K562 (cell line): ENCODE data around the gene CDC42EP2. TPM values are rescaled to one million over a fixed set of nuclear protein-coding genes. Genes with fewer than 3 reads are reported as not detected.

Experiments used
- ATAC-seq: fragments of 200-7000 bp; cut with Tn5 transposase; 3 replicates; pipeline ENCODE4 v1.9.1; 2020; ENCODE audit warnings: moderate library complexity
- BruUV-seq: library from RNA; stranded (reverse); fragments of 400-500 nt; replicated peaks from 2 replicates; lab custom pipeline; 2021; lab: Mats Ljungman, UMichigan
- CTCF ChIA-PET: fragments of 300-600 bp; formaldehyde crosslinking; extraction: SDS; loops from one replicate; lab custom pipeline; 2021; ENCODE audit warnings: low intra/inter-chr PET ratio; lab: Yijun Ruan, JAX
- POLR2A ChIA-PET: fragments of 300-600, 350-650 bp; sonication (Branson Sonifier 250); formaldehyde crosslinking; extraction: SDS; loops from one replicate; lab custom pipeline; 2021; ENCODE audit warnings: antibody characterized with exemption, inconsistent platforms; lab: Yijun Ruan, JAX
- DNase-seq, 4 experiments: peaks; one replicate each; pipeline versions ENCODE4 v3.0.0 to v3.0.0-alpha.2; 2011 to 2018; ENCODE audit warnings: low spot score in 3 of 4, mixed read lengths in 3 of 4; ENCODE audit errors: extremely low read depth in 1 of 4
- FAIRE-seq: peaks from 2 replicates; lab custom pipeline; 2011; peaks lifted over from hg19 to GRCh38; lab: Jason Lieb, UNC
- H2AFZ ChIP-seq: 2 replicates; pipeline ENCODE4 v1.6.0; 2011; ENCODE audit warnings: low read depth, low read length, control low read depth, inconsistent platforms
- H3K27ac ChIP-seq: fragments of 200-600 bp; 3 replicates; pipeline ENCODE4 v1.8.0; 2011; ENCODE audit warnings: low read depth, mild to moderate bottlenecking, control low read depth, inconsistent platforms, low read length, moderate library complexity, mixed read lengths; ENCODE audit errors: extremely low read depth
- H3K27me3 ChIP-seq, 2 experiments: fragments of 300-600 bp in 1 of 2; 2 replicates in 1 of 2; 3 replicates in 1 of 2; pipeline versions ENCODE4 v1.6.0 to v1.8.0; 2011; ENCODE audit warnings: inconsistent platforms in 2 of 2, low read length in 2 of 2, mild to moderate bottlenecking in 1 of 2, mixed read lengths in 1 of 2, moderate library complexity in 1 of 2; ENCODE audit not compliant: control insufficient read depth in 2 of 2, insufficient read depth in 2 of 2
- H3K36me3 ChIP-seq: fragments of 300-600 bp; 3 replicates; pipeline ENCODE4 v1.8.0; 2011; ENCODE audit warnings: mild to moderate bottlenecking, low read length, inconsistent platforms; ENCODE audit not compliant: control insufficient read depth, insufficient read depth
- H3K4me1 ChIP-seq, 2 experiments: fragments of 200-600 bp in 1 of 2; replicated peaks in 1 of 2; 2 replicates in 1 of 2; 3 replicates in 1 of 2; pipeline versions ENCODE4 v1.5.1 to v1.8.0; 2011; ENCODE audit warnings: inconsistent platforms in 2 of 2, low read length in 2 of 2, mild to moderate bottlenecking in 1 of 2, mixed read lengths in 1 of 2, moderate library complexity in 1 of 2; ENCODE audit not compliant: control insufficient read depth in 2 of 2, insufficient read depth in 2 of 2
- H3K4me2 ChIP-seq: 2 replicates; pipeline ENCODE4 v1.6.1; 2011; ENCODE audit warnings: low read length, control low read depth, inconsistent platforms, mixed read lengths; ENCODE audit not compliant: insufficient read depth
- H3K4me3 ChIP-seq: fragments of 200-600 bp; sonication (generic), shearing (Covaris generic); 2 replicates; pipeline ENCODE4 v1.5.1; 2016; ENCODE audit warnings: control low read depth, inconsistent platforms
- H3K79me2 ChIP-seq: fragments of 200-600 bp; 3 replicates; pipeline ENCODE4 v1.8.0; 2011; ENCODE audit warnings: low read length, inconsistent platforms; ENCODE audit not compliant: control insufficient read depth, insufficient read depth
- H3K9ac ChIP-seq, 2 experiments: 2 replicates each; pipeline versions ENCODE4 v1.6.0 to v1.6.1; 2011; ENCODE audit warnings: low read depth in 2 of 2, low read length in 2 of 2, control low read depth in 1 of 2, inconsistent platforms in 1 of 2, mild to moderate bottlenecking in 1 of 2, mixed read lengths in 1 of 2; ENCODE audit not compliant: insufficient read depth in 1 of 2
- H3K9me1 ChIP-seq: one replicate; pipeline ENCODE4 v1.6.0; 2011; ENCODE audit warnings: inconsistent platforms, mild to moderate bottlenecking, low read length, moderate library complexity; ENCODE audit not compliant: control insufficient read depth, insufficient read depth
- H3K9me3 ChIP-seq: replicated peaks from 2 replicates; pipeline ENCODE4 v1.5.1; 2011; ENCODE audit warnings: low read depth, low read length, inconsistent platforms; ENCODE audit not compliant: control insufficient read depth, insufficient read depth
- H4K20me1 ChIP-seq: replicated peaks from 2 replicates; pipeline ENCODE4 v1.6.1; 2011; ENCODE audit warnings: low read length, inconsistent platforms, mixed read lengths; ENCODE audit not compliant: control insufficient read depth, insufficient read depth
- ATF1 ChIP-seq, 2 experiments: fragments of 450-650 bp in 1 of 2; IDR thresholded peaks; 2 replicates each; pipeline ENCODE4 v1.6.1; 2016; ENCODE audit warnings: missing compliant biosample characterization in 1 of 2, missing genetic modification characterization in 1 of 2
- PURB ChIP-seq: sonication (generic); formaldehyde crosslinking; IDR thresholded peaks from 2 replicates; pipeline ENCODE4 v1.9.0; 2021; ENCODE audit warnings: low read depth, mild to moderate bottlenecking, missing genetic modification reagents
- ZNF766 ChIP-seq: fragments of 200-800 bp; sonication (Bioruptor generic); conservative IDR thresholded peaks from 2 replicates; pipeline ENCODE4 v1.6.1; 2016; ENCODE audit warnings: missing genetic modification characterization, missing compliant biosample characterization
- WGBS: fragments of 100-300 bp; shearing (Covaris generic); methylation state at CpG from one replicate; pipeline ENCODE4 v1.1.6; 2016; ENCODE audit warnings: low coverage, mixed read lengths; ENCODE audit not compliant: insufficient coverage; ENCODE audit errors: missing lambda C conversion rate; 5-methylcytosine and 5-hydroxymethylcytosine counted together
- in situ Hi-C: fragments of 300-500 bp; cut with MboI; formaldehyde crosslinking; loops from 4 replicates; pipeline ENCODE4 v1.15.0; 2018; ENCODE audit warnings: inconsistent platforms, mixed read lengths
- intact Hi-C: fragments of 100-400 bp; cut with micrococcal nuclease; formaldehyde crosslinking; loops from 2 replicates; pipeline ENCODE4 v1.14.2; 2022
- polyA plus RNA-seq, 8 experiments: library from polyadenylated mRNA; depleted of rRNA in 4 of 8; stranded (reverse) in 5 of 8; unstranded in 3 of 8; fragments of >200 nt; fragmentation: Nextera tagmentation in 2 of 8; fragmentation: Illumina TruSeq in 1 of 8; extraction: Ambion mirVana in 2 of 8; extraction: Trizol in 1 of 8; gene quantifications; 2 replicates each; pipeline versions ENCODE4 v1.2.1 to v1.2.3, GENCODE V29; 2011 to 2014; ENCODE audit warnings: inconsistent platforms in 1 of 8, missing spikeins in 1 of 8
- total RNA-seq, 7 experiments: library from RNA; depleted of rRNA in 6 of 7; stranded (reverse); fragments of >200 nt in 6 of 7; fragmentation: Illumina TruSeq in 2 of 7; extraction: Trizol in 2 of 7; gene quantifications; 2 replicates each; pipeline versions ENCODE4 v1.2.1 to v1.2.3, GENCODE V29; 2011 to 2021; ENCODE audit warnings: low replicate concordance in 1 of 7
- TF ChIP-seq, protein P1 (sequence below), 3 experiments: fragments of 200-800 bp in 1 of 3; sonication (Bioruptor generic) in 1 of 3; sonication (generic) in 1 of 3; formaldehyde crosslinking in 1 of 3; IDR thresholded peaks; 2 replicates each; pipeline versions ENCODE4 v1.6.1 to v1.8.0; 2016 to 2022; ENCODE audit warnings: mild to moderate bottlenecking in 2 of 3, missing compliant biosample characterization in 2 of 3, missing genetic modification characterization in 2 of 3, missing genetic modification reagents in 1 of 3

Gene CDC42EP2
- total and polyA plus RNA-seq, 9 of the 15 experiments (the other 6 are each of a cell fraction or from before 2014, with no cell fraction given) = 0.27 to 3.5 (median 0.83) TPM; not detected in 1

DNA sequence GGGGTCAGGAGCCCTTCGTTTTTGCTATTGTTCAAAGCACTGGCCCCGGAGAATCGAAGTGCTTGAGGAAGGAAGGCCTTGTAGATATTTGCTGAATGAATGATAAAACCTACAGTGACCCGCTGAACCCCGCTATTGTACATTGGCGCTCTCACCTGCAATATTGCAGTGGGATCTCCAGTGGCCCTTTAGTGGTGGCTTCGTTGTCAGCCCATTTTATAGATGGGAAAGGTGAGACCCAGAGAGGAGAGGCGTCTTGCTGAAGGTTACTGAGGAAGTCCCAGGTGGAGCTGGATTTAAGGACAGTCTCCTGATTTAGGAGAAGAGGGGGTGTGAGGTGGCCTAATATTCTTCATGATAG is 1.2 kb downstream of the CDC42EP2 start (continued):
- TF ChIP-seq ZNF766 = no peak

DNA sequence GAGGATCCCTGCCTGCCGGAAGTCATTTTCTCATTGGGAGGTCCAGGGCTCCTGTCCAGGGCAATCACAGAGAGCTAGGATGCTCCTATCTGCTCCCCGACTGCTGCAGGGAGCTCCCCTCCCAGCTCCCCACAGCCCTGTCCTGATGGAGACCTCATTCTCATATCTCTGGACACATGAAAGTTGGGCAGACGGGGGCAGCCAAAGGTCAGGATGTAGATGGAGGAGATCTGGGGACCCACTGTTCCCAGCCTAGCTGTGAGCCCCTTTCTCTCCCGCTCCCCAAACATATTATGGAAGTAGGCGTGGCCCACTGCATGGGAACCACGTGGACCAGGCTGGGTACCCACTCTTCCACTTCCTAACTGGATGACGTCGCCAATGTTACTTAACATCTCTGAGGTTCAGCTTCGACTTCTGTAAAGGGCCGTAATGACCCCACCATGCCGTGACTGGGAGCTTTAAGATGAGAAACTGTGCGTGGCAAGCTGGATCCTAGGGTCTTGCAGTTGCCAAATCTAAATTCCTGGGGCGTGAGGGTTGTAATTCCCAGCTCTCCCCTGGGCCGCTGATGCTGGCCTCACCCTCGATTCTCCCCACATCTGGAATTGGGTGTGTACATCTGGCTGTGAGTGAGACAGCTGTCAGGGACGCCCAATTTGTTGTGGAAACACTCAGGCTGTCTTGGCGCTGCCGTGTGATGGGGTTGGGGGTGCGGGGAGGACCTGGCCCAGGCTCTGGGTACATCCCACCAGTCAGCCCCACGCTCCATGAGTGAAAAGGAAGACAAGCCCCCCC is 1.8 kb downstream of the CDC42EP2 start:
- CTCF ChIA-PET = interaction anchor here (0.6 to 3.6 kb wide), 5 partner anchors 13 to 207 kb away, joined by 3 to 91 read pairs (median 6); no protein-coding TSS in a partner anchor
- FAIRE-seq = peak; percentile 29
- Histone ChIP-seq H3K27ac (no peak overlapping the region), H3K9me3 (no peaks in the 10 kb centered on the region), H3K4me1 (peaks cover 16 to 51% of the 10 kb centered on the region in 2 experiments; a peak in 4 of 5 replicates), H3K9me1 (no peaks in the 10 kb centered on the region), H3K4me2 (peak overlapping the region; percentile 84), H4K20me1 (0 out of 2 replicates have a peak, but pooled peaks cover under 1% of the 10 kb centered on the region), H3K27me3 (no peaks in the 10 kb centered on the region), H3K4me3 (peak overlapping the region; percentile 77; the same call in 1 of the 2 replicates), H2AFZ (no peak overlapping the region), H3K36me3 (peaks cover 11% of the 10 kb centered on the region; the same call in 1 of the 3 replicates), H3K79me2 (peaks cover 20% of the 10 kb centered on the region; the same call in 2 of the 3 replicates), H3K9ac (peak overlapping the region in 1 of 2 experiments; percentile 91; a peak in 2 of 4 replicates)
- WGBS = 59% methylated on average over 20 of the region's 20 CpGs
- intact Hi-C loops (loop anchor here (2.0 to 10.0 kb wide), 3 partner anchors 14 to 202 kb away; partner anchors contain the start of genes TM7SF2 and ZNHIT2), in situ Hi-C loops (no loop called here)
- no peak for ATAC-seq
- POLR2A ChIA-PET = interaction anchor here (0.9 to 3.2 kb wide), 10 partner anchors 10 to 198 kb away, joined by 3 to 21 read pairs (median 6); partner anchors contain the start of genes DPF2, MALAT1, NEAT1 and TIGD3
- DNase-seq = peak in 1 of 4 experiments; percentile 37
- no TSS peak for BruUV-seq
- TF ChIP-seq, protein P1, sequence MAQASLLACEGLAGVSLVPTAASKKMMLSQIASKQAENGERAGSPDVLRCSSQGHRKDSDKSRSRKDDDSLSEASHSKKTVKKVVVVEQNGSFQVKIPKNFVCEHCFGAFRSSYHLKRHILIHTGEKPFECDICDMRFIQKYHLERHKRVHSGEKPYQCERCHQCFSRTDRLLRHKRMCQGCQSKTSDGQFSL (CRISPR knock-in tag; IDR thresholded peaks at IDR 0.05) = 0 out of 2 replicates have a peak, but pooled peaks have one; percentile 37
- TF ChIP-seq, protein P1 (tag; IDR thresholded peaks at IDR 0.05) = no peak
- no peak for TF ChIP-seq ATF1 (CRISPR knock-in tag; IDR thresholded peaks at IDR 0.05)
- peak; percentile 27; the same call in 1 of the 2 replicates for TF ChIP-seq ATF1 (tag; IDR thresholded peaks at IDR 0.05)
- TF ChIP-seq PURB (CRISPR knock-in tag) = no peak
